Right lobe of liver (tissue), 6 donors: Measurements from ENCODE around the gene EXOC1L. TPM values are rescaled to one million over a fixed set of nuclear protein-coding genes. Genes with fewer than 3 reads are reported as not detected.

Source experiments
- ATAC-seq, 4 donors: fragments of 200-7000 bp; cut with Tn5 transposase; one replicate each; pipeline ENCODE4 v1.9.1; 2020; ENCODE audit warnings: mild to moderate bottlenecking in 4 of 4, moderate library complexity in 4 of 4
- DNase-seq, 3 donors: peaks; one replicate each; pipeline ENCODE4 v3.0.0-alpha.2; 2020
- H3K27ac ChIP-seq, 3 donors: fragments of 200-600 bp; one replicate each; pipeline ENCODE4 v1.8.0; 2022
- H3K27me3 ChIP-seq, 2 donors: fragments of 200-600 bp; one replicate each; pipeline ENCODE4 v1.8.0; 2022
- H3K36me3 ChIP-seq, 4 donors: fragments of 200-600 bp; sonication (generic) in 1 of 4; one replicate each; pipeline versions ENCODE4 v1.5.1 to v1.8.0; 2017 to 2022; ENCODE audit warnings: control low read depth in 1 of 4
- H3K4me1 ChIP-seq, 4 donors: fragments of 200-600 bp; sonication (generic) in 1 of 4; one replicate each; pipeline versions ENCODE4 v1.5.1 to v1.8.0; 2017 to 2022; ENCODE audit warnings: control low read depth in 1 of 4
- H3K4me3 ChIP-seq, 3 donors: fragments of 200-600 bp; one replicate each; pipeline ENCODE4 v1.8.0; 2022
- H3K9me3 ChIP-seq, 4 donors: fragments of 200-600 bp; sonication (generic) in 1 of 4; one replicate each; pipeline versions ENCODE4 v1.5.1 to v1.8.0; 2017 to 2022; ENCODE audit warnings: control low read depth in 1 of 4
- POLR2A ChIP-seq: fragments of 450-650 bp; IDR thresholded peaks from one replicate; pipeline ENCODE4 v1.6.1; 2017; ENCODE audit warnings: antibody characterized with exemption, mild to moderate bottlenecking
- WGBS: methylation state at CpG from one replicate; pipeline ENCODE4 v1.1.6; 2018; ENCODE audit warnings: low coverage, low lambda C conversion rate; ENCODE audit not compliant: insufficient coverage; ENCODE audit errors: missing lambda C conversion rate; 5-methylcytosine and 5-hydroxymethylcytosine counted together
- intact Hi-C, 2 donors: fragments of 100-400 bp; cut with DNase I; formaldehyde crosslinking; loops; one replicate each; pipeline versions ENCODE4 v1.11.2 to v1.14.1; 2022
- small RNA-seq, 2 experiments: library from RNA; depleted of rRNA; stranded (forward); fragments of <200 nt; gene quantifications; one replicate each; pipeline ENCODE3, GENCODE V24; 2016
- total RNA-seq, 6 experiments: library from RNA; depleted of rRNA in 2 of 6; stranded (reverse); fragments of >200 nt in 2 of 6; fragmentation: NEBNext Ultra II Directional in 3 of 6; extraction: Animal tissue kit (Norgen Biotek cat#: 25700) in 3 of 6; gene quantifications; one replicate each; pipeline versions ENCODE4 v1.1.0 to v1.2.4, GENCODE V29; 2016 to 2023
- TF ChIP-seq, protein P1 (sequence below), 4 donors: fragments of 200-600 bp in 3 of 4; fragments of 450-650 bp in 1 of 4; IDR thresholded peaks; one replicate each; pipeline versions ENCODE4 v1.5.1 to v1.8.0; 2016 to 2022; ENCODE audit warnings: antibody characterized with exemption in 4 of 4, mild to moderate bottlenecking in 2 of 4
- donor health status: DM: no; HTN: yes; CAD: no.
- donor health status: DM: no; HTN: no; CAD: no.
- donor health status: DM: no; HTN: no; CAD: no.
- donor health status: DM: no; HTN: yes; CAD: no.
- donor health status: DM: no; HTN: yes; CAD: no.

Gene EXOC1L
- total RNA-seq, 6 experiments from 2014 or later: not detected

GRCh38 chr4:55884851-55885219, 65.2 kb downstream of the EXOC1L start:
- Histone ChIP-seq H3K27ac (no peak overlapping the region), H3K27me3 (no peaks in the 10 kb centered on the region), H3K4me1 (no peaks in the 10 kb centered on the region), H3K9me3 (no peaks in the 10 kb centered on the region), H3K4me3 (no peak overlapping the region), H3K36me3 (peaks cover 0 to 7% (median 0%) of the 10 kb centered on the region in 4 donors)
- intact Hi-C loops: no loop called here
- no peak for ATAC-seq
- DNase-seq: no peak
- TF ChIP-seq, protein P1, sequence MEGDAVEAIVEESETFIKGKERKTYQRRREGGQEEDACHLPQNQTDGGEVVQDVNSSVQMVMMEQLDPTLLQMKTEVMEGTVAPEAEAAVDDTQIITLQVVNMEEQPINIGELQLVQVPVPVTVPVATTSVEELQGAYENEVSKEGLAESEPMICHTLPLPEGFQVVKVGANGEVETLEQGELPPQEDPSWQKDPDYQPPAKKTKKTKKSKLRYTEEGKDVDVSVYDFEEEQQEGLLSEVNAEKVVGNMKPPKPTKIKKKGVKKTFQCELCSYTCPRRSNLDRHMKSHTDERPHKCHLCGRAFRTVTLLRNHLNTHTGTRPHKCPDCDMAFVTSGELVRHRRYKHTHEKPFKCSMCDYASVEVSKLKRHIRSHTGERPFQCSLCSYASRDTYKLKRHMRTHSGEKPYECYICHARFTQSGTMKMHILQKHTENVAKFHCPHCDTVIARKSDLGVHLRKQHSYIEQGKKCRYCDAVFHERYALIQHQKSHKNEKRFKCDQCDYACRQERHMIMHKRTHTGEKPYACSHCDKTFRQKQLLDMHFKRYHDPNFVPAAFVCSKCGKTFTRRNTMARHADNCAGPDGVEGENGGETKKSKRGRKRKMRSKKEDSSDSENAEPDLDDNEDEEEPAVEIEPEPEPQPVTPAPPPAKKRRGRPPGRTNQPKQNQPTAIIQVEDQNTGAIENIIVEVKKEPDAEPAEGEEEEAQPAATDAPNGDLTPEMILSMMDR (IDR thresholded peaks at IDR 0.05): no peak
- TF ChIP-seq POLR2A: no peak
- WGBS: 58% methylated on average over 1 of the region's 1 CpG

Small RNAs within 50 kb of the gene (small RNA-seq; reads per million reads assigned to genes)
- gene RNU6-276P (0 reads per million in 2 experiments), gene RNU6-652P (0 reads per million in 2 experiments)

Other genes starting within 250 kb of the EXOC1L start
- not detected for gene PDCL2, start 227.5 kb upstream of the EXOC1L start, total RNA-seq
- not detected for gene NMU, start 183.5 kb upstream of the EXOC1L start, total RNA-seq
- gene EXOC1, start 33.9 kb downstream of the EXOC1L start, total RNA-seq: 1 to 10 TPM; 6.7 to 9.8 (median 9.2) TPM
- gene CEP135, start 129.2 kb downstream of the EXOC1L start, total RNA-seq: 1 to 10 TPM in 5 of 6 experiments, under 1 TPM in 1; 0.59 to 2.4 (median 1.7) TPM